ENCODE results near the gene FCN2.

The FCN2 gene

GRCh38 chr9:134869554-134870300, 10.9 kb upstream of the FCN2 start:
- DNase-seq, result no peak

- DNase-seq, result no peak
These were observed 10.3 kb upstream of the FCN2 start for GRCh38 chr9:134870301-134870694.

- DNase-seq, result no peak
These were observed 9.6 kb upstream of the FCN2 start for GRCh38 chr9:134870746-134871662.

- no peak for DNase-seq
These were observed 8.8 kb upstream of the FCN2 start for GRCh38 chr9:134871697-134872340.

- DNase-seq, result no peak
These were observed 8.0 kb upstream of the FCN2 start for GRCh38 chr9:134872482-134873231.

- DNase-seq, result no peak
These were observed 5.2 kb upstream of the FCN2 start for GRCh38 chr9:134875371-134875770.

- no peak for DNase-seq
These were observed 3.1 kb upstream of the FCN2 start for GRCh38 chr9:134877541-134877940.

- DNase-seq, result no peak
These were observed 736 bp upstream of the FCN2 start for GRCh38 chr9:134879664-134880483.

- DNase-seq, result no peak
These were observed 682 bp downstream of the FCN2 start for GRCh38 chr9:134881313-134881670.

GRCh38 chr9:134882204-134882785, 1.7 kb downstream of the FCN2 start:
- DNase-seq, result no peak

GRCh38 chr9:134883040-134883782, 2.6 kb downstream of the FCN2 start:
- no peak for DNase-seq

- no peak for DNase-seq
These were observed 3.9 kb downstream of the FCN2 start for GRCh38 chr9:134884492-134884891.

- no peak for DNase-seq
These were observed 4.5 kb downstream of the FCN2 start for GRCh38 chr9:134885001-134885678.

GRCh38 chr9:134885679-134886412, 5.2 kb downstream of the FCN2 start:
- DNase-seq, result no peak

GRCh38 chr9:134886413-134886913, 5.9 kb downstream of the FCN2 start:
- DNase-seq, result no peak

- DNase-seq, result no peak
These were observed 6.6 kb downstream of the FCN2 start for GRCh38 chr9:134887219-134887618.

GRCh38 chr9:134887686-134888602, 7.3 kb downstream of the FCN2 start:
- no peak for DNase-seq

GRCh38 chr9:134888603-134889190, 8.1 kb downstream of the FCN2 start:
- no peak for DNase-seq
